COR-L47 (cell line): ENCODE results near the gene ZKSCAN3.
"Not testable (repeated sequence)": the region's sequence is repeated elsewhere in the genome, so short reads cannot be mapped to it uniquely, and the experiment has no call there.

Experiments
- DNase-seq: peaks from one replicate; lab custom pipeline; 2025; lab: John Stamatoyannopoulos, UW

Gene ZKSCAN3

DNA sequence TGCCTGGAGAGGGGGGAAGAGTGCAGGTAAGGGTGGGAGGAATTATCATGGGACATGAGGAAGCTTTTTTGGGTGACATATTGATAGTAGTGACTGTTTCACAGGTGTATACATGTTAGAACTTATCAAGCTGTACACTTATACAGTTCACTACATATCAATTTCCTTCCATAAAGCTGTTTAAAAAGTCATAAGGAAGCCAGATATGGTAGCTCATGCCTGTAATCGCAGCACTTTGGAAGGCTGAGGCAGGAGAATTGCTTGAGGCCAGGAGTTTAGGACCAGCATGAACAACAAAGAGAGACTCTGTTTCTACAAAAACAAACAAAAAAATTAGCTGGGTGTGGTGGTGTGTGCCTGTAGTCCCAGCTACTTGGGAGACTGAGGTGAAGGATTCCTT lies 28.1 kb downstream of the ZKSCAN3 start:
- DNase-seq: no peak

- DNase-seq: no peak
Measured at GRCh38 chr6:28378644-28379043, 28.9 kb downstream of the ZKSCAN3 start.

- no peak for DNase-seq
Measured at GRCh38 chr6:28380381-28380780, 30.6 kb downstream of the ZKSCAN3 start.

DNA sequence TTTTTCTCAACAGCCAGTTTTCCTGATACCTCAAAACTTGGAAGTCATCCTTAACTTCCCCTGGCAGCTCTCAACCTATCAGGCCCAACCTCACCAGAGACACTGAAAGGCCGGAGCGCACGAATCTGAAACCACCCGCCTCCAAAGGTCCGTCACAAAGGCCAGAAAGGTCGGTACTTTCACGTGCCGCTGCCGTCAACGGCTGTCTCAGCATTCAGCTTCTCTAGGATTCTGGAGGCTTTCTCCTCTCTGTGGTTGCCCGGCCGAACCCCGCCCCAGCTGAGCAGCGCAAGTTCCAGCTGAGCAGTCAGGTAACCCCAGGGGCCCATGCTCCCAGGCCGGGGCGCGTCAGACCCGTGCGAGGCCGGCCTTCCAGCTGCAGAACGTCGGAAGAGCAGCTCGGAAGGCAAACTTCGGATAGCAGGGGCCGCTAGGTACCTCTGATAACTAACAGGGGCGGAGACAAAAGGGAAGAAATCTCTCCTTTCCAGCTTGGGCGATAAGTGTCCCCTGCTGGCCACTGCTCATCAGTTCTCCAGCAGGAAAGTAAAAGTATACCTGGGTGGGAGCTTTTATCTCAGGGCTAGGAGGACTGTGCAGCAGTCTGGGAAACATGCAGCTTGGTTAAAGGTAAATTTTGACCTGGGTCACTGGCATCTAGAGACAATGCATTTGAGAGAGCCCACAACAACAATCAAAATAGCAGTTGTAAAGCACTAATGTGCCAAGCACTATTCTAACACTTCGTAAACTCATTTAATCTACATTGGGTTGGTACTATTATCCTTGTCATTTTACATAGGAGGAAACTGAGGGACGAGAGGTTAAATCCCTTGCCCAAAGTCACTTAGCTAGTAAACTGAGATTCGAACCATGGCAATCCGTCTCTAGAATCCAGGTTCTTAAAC lies 33.7 kb downstream of the ZKSCAN3 start:
- peak; percentile 79 for DNase-seq

DNA sequence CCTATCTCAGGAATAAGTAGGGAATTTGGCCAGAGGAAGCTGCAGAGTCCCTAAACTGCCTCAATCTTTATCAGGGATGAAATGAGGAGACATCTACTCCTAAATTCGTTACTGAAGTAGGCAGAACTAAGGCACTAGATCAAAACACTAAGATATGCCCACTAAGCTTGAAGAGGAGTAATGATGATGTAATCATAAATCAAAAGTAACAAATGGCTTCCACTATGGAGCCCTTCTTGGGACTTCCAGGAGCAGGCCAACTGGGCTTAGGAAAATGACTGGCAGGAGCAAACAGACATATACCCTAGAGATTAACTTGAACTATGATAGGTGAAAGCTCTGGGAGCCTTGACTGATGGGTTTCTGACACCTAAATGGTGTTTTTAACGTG lies 34.4 kb downstream of the ZKSCAN3 start:
- no peak for DNase-seq

DNA sequence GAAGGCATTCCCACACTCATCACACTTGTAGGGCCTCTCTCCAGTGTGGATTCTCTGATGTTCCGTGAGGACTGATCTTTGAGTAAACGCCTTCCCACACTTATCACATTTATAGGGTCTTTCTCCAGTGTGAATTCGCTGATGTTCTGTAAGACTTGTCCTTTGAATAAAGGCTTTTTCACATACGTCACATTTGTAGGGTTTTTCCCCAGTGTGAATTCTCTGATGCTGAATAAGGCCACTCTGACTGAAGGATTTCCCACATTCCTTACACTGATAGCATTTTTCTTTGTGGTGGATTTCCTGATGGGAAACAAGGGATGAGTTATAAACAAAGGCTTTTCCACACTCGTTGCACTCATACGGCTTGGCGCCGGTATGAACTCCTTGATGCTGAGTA lies 40.9 kb downstream of the ZKSCAN3 start:
- no peak for DNase-seq

DNA sequence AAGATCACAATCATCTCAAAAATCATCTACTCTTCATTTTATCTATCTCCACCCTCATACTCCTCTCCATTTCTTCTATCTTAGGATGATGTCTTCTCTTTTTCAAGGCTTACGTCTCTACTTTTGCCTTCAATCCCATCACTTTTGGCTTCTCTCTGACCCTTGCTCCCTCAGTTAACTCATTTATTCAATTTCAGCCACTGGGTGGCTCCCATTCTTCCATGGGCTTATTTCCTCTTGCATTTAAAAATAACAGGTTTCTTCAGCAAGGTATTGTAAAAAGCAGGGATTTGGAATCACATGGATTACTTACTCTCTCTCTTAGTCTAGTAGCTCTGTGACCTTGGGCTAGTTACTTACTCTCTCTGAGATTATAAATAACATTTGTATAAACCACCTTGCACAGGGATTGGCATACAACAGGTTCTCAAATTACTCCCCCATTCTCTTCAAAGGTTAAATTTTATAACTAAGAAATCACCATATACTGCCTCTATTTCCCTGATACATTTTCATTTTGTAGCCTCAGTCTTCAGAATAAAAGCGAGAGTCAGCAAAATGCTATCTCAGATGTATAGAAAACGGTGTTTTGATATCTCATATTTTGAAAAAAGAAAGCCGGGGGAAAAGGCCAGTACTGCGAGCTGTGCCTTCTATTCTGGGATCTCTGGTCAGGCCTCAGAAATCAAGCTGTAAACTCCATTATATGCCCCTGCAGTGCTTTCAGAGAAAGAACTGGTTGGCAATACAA lies 44.3 kb downstream of the ZKSCAN3 start:
- no peak for DNase-seq

GRCh38 chr6:28395918-28396317 lies 46.2 kb downstream of the ZKSCAN3 start:
- no peak for DNase-seq

DNA sequence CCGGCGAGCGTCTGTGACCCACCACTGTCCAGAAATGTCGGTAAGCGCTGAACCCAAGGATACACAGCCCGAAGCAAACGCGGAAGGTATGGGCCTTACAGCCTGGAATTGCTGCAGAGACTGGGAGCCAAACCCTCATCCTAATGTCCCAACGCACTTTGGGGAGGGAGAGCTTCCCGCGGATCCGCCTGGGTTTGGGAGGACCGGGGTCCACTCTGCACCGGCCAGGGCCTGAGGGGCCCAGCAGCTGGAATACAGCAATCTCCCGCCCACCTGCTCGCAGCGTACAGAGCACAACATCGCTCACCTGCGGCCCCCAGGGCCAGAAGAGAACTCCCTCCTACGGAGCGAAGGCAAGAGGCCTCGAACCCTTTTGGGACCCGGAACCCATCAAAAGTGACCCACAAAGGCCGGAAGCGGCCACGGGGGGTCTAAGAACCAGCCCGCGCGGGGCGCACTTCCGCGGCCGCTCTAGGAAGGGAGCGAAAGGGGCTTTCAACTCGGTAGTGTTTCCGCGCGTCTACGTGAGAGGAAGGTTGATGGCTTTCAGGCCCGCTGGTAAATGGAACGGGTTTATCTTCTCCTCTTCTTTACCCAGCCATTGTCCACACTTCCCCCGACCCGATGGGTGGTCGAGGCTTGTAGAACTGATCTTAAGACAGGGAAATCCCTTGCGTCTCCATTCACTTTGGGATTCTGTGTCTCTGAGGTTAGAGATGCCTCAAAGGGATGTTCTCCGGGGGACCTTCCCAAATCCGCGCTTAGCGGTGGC lies 49.8 kb downstream of the ZKSCAN3 start, which contains the start of gene ZSCAN12:
Gene ZSCAN12 (minus strand): TSS at position 398 of the 772 bp plus-strand sequence. CDS start 1,342 bp downstream, outside the sequence.
- peak; percentile 83 for DNase-seq

DNA sequence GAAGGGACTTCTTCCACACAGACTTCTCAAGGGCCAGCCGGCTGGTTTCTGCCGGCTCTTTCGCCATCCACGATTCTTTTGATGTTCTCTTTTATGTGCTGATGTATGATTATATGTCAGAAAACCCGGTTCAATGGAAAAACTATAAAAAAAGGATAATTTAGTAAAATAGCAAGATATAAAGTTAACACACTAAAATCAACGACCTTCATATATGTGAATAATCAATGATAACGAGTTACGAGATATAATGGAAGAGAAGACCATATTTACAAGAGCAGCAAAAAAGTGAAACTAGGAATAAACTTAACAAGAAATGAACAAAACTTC lies 50.3 kb downstream of the ZKSCAN3 start:
- DNase-seq: no peak

- DNase-seq: no peak
Measured at GRCh38 chr6:28401172-28401571, 51.4 kb downstream of the ZKSCAN3 start.

- DNase-seq: no peak
Measured at GRCh38 chr6:28402197-28402596, 52.5 kb downstream of the ZKSCAN3 start.

- not testable (repeated sequence) for DNase-seq
Measured at GRCh38 chr6:28403923-28404322, 54.2 kb downstream of the ZKSCAN3 start.

GRCh38 chr6:28407401-28407800 lies 57.7 kb downstream of the ZKSCAN3 start:
- DNase-seq: no peak

- DNase-seq: no peak
Measured at GRCh38 chr6:28408076-28408802, 58.5 kb downstream of the ZKSCAN3 start.

DNA sequence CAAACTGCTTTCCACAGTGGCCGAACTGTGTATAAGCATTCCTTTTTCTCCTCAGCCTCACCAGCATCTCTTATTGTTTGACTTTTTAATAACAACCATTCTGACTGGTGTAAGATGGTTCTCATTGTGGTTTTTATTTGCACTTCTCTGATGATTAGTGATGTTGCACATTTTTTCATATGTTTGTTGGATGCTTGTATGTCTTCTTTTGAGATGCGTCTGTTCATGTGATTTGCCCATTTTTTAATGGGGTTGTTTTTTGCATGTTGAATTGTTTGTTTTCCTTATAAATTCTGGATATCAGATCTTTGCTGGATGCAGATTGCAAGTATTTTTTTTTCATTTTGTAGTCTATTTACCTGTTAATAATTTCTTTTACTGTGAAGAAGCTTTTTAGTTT lies 61.0 kb downstream of the ZKSCAN3 start:
- no peak for DNase-seq

GRCh38 chr6:28413681-28414080 lies 63.9 kb downstream of the ZKSCAN3 start:
- no peak for DNase-seq
